ENCODE data around the gene LRP1-AS.

Gene LRP1-AS

DNA sequence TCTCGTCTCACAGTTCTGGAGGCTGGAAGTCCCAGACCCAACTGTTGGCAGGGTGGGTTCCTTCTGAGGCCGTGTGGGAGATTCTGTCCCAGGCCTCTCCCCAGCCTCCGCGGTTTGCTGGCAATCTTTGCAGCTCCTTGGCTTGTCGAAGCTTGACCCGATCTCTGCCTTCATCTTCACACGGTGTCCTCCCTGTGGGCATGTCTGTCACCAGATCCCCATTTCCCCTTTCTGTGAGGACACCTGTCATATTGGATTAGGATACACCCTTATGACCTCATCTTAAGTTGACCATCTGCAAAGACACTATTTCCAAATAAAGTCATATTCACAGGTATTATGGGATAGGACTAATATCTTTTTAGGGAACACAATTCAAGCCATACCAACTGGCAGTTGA is 22.6 kb upstream of the LRP1-AS start:
- no peak overlapping the region for H3K27ac ChIP-seq (ENCODE audit: low read depth, low read length, severe bottlenecking)
- H3K4me3 ChIP-seq (ENCODE audit: extremely low read depth, insufficient read depth, low read length, poor library complexity, severe bottlenecking): no peak overlapping the region
- H3K4me1 ChIP-seq (ENCODE audit: control insufficient read depth, insufficient read depth, low read length, poor library complexity, severe bottlenecking): peaks cover 12% of the 10 kb centered on the region
- no peaks in the 10 kb centered on the region for H3K9me3 ChIP-seq (ENCODE audit: control insufficient read depth, low read length)
- peaks cover 89% of the 10 kb centered on the region for H3K36me3 ChIP-seq (ENCODE audit: control insufficient read depth, insufficient read depth, low read length)
- WGBS, 2 experiments (ENCODE audit: insufficient coverage in 2 of 2): 92 to 96% methylated on average over 7 of the region's 7 CpGs

DNA sequence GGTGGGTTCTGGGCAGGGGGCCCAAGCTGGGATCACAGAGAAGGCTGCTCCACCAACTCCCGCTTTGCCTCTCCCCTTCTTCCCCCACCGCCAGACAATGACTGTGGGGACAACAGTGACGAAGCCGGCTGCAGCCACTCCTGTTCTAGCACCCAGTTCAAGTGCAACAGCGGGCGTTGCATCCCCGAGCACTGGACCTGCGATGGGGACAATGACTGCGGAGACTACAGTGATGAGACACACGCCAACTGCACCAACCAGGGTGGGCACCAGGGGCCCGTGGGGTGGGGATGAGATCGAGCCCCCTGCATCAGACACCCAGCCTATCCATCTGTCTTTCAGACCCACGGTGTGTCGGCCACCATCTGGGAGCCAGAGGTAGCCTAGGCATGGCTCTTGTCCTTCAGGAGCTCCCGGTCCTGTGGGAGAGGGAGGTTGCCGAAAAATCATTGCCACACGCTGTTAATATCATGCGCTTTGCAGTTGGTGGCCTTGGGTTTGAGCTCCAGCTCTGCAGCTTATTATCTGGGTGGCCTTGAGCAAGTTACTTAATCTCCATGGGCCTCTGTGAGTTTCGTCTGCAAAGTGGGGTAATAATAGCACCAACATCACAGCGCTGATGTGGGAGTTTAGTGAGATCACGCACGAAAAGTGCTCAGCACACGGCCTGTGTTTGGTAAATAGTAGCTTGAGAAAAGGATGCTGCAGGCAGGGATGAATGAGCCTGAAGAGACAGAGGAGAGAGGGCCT is 21.8 kb upstream of the LRP1-AS start:
- no peak overlapping the region for H3K27ac ChIP-seq (ENCODE audit: low read depth, low read length, severe bottlenecking)
- no peak overlapping the region for H3K4me3 ChIP-seq (ENCODE audit: extremely low read depth, insufficient read depth, low read length, poor library complexity, severe bottlenecking)
- peaks cover 16% of the 10 kb centered on the region for H3K4me1 ChIP-seq (ENCODE audit: control insufficient read depth, insufficient read depth, low read length, poor library complexity, severe bottlenecking)
- peaks cover 91% of the 10 kb centered on the region for H3K36me3 ChIP-seq (ENCODE audit: control insufficient read depth, insufficient read depth, low read length)
- H3K9me3 ChIP-seq (ENCODE audit: control insufficient read depth, low read length): no peaks in the 10 kb centered on the region
- WGBS, 2 experiments (ENCODE audit: insufficient coverage in 2 of 2): 96 to 99% methylated on average over 18 to 21 of the region's 23 CpGs

DNA sequence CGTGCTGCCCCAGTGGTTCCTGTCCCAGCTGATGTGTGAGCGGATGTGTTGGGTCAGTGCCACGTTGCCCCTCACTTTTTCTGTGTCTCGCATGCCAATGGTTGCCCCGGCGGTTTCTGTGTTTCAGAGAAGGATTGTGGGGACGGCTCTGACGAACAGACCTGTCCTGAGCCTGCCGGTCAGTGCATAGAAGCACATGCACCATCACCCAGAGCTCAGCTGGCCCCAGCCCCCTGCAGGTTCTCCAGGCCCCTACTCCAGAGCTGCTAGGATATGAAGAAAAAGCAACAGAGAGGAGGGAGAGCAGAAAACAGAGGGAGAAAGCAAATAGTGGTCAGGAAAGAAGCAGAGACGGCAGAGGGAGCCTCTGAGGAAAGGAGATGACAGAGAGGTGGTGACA is 20.6 kb upstream of the LRP1-AS start:
- Histone ChIP-seq H3K4me1 (ENCODE audit: control insufficient read depth, insufficient read depth, low read length, poor library complexity, severe bottlenecking) (peaks cover 16% of the 10 kb centered on the region), H3K4me3 (ENCODE audit: extremely low read depth, insufficient read depth, low read length, poor library complexity, severe bottlenecking) (no peak overlapping the region), H3K36me3 (ENCODE audit: control insufficient read depth, insufficient read depth, low read length) (peaks cover 91% of the 10 kb centered on the region), H3K27ac (ENCODE audit: low read depth, low read length, severe bottlenecking) (no peak overlapping the region), H3K9me3 (ENCODE audit: control insufficient read depth, low read length) (no peaks in the 10 kb centered on the region)
- WGBS, 2 experiments (ENCODE audit: insufficient coverage in 2 of 2): 97 to 98% methylated on average over 9 of the region's 10 CpGs

DNA sequence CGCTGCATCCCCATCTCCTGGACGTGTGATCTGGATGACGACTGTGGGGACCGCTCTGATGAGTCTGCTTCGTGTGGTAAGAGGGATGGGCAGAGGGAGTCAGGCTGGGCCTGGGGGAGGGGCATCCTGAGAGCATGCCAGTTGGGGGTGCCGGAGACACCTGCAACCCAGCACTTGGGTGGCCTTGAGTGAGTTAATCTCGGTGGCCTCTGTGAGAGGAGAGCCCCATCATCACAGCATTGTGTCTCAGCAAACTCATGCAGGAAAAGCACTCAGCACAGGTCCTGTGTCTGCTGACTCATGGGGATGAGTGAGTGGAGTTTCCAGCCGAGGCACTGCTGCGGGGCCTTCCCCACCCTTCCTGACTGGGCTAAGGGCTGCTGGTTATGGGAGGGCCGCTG is 19.6 kb upstream of the LRP1-AS start:
- Histone ChIP-seq H3K9me3 (ENCODE audit: control insufficient read depth, low read length) (no peaks in the 10 kb centered on the region), H3K4me3 (ENCODE audit: extremely low read depth, insufficient read depth, low read length, poor library complexity, severe bottlenecking) (no peak overlapping the region), H3K27ac (ENCODE audit: low read depth, low read length, severe bottlenecking) (no peak overlapping the region), H3K4me1 (ENCODE audit: control insufficient read depth, insufficient read depth, low read length, poor library complexity, severe bottlenecking) (peaks cover 16% of the 10 kb centered on the region), H3K36me3 (ENCODE audit: control insufficient read depth, insufficient read depth, low read length) (peaks cover 96% of the 10 kb centered on the region)
- 92 to 93% methylated on average over 9 to 10 of the region's 10 CpGs for WGBS, 2 experiments (ENCODE audit: insufficient coverage in 2 of 2)

DNA sequence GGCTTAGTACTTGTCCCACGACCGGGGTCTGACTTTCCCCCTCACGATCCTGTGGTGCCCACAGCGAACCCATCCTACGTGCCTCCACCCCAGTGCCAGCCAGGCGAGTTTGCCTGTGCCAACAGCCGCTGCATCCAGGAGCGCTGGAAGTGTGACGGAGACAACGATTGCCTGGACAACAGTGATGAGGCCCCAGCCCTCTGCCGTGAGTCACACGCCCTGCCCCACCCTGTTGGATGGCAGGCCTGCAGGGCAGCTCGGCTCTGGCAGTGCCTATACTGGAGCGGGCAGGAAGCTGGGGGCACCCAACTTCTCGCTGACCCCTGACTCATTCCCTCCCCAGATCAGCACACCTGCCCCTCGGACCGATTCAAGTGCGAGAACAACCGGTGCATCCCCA is 18.3 kb upstream of the LRP1-AS start:
- 94 to 95% methylated on average over 17 to 19 of the region's 19 CpGs for whole genome bisulfite sequencing, 2 experiments (ENCODE audit: insufficient coverage in 2 of 2)

GRCh38 chr12:57164966-57165625 is 17.7 kb upstream of the LRP1-AS start:
- 90% methylated on average over 13 of the region's 13 CpGs for WGBS, 2 experiments (ENCODE audit: insufficient coverage in 2 of 2)
- Histone ChIP-seq H3K9me3 (ENCODE audit: control insufficient read depth, low read length) (no peaks in the 10 kb centered on the region), H3K4me1 (ENCODE audit: control insufficient read depth, insufficient read depth, low read length, poor library complexity, severe bottlenecking) (peaks cover 16% of the 10 kb centered on the region), H3K4me3 (ENCODE audit: extremely low read depth, insufficient read depth, low read length, poor library complexity, severe bottlenecking) (no peak overlapping the region), H3K27ac (ENCODE audit: low read depth, low read length, severe bottlenecking) (no peak overlapping the region), H3K36me3 (ENCODE audit: control insufficient read depth, insufficient read depth, low read length) (peaks cover 99% of the 10 kb centered on the region)

More for the DNA sequence above, 18.3 kb upstream of the LRP1-AS start:
- Histone ChIP-seq H3K36me3 (ENCODE audit: control insufficient read depth, insufficient read depth, low read length) (peaks cover 99% of the 10 kb centered on the region), H3K4me1 (ENCODE audit: control insufficient read depth, insufficient read depth, low read length, poor library complexity, severe bottlenecking) (peaks cover 16% of the 10 kb centered on the region), H3K9me3 (ENCODE audit: control insufficient read depth, low read length) (no peaks in the 10 kb centered on the region), H3K27ac (ENCODE audit: low read depth, low read length, severe bottlenecking) (no peak overlapping the region), H3K4me3 (ENCODE audit: extremely low read depth, insufficient read depth, low read length, poor library complexity, severe bottlenecking) (no peak overlapping the region)

GRCh38 chr12:57164454-57164853 is 17.0 kb upstream of the LRP1-AS start:
- Histone ChIP-seq H3K4me3 (ENCODE audit: extremely low read depth, insufficient read depth, low read length, poor library complexity, severe bottlenecking) (no peak overlapping the region), H3K9me3 (ENCODE audit: control insufficient read depth, low read length) (no peaks in the 10 kb centered on the region), H3K27ac (ENCODE audit: low read depth, low read length, severe bottlenecking) (no peak overlapping the region), H3K4me1 (ENCODE audit: control insufficient read depth, insufficient read depth, low read length, poor library complexity, severe bottlenecking) (peaks cover 16% of the 10 kb centered on the region), H3K36me3 (ENCODE audit: control insufficient read depth, insufficient read depth, low read length) (peaks cover 99% of the 10 kb centered on the region)
- whole genome bisulfite sequencing, 2 experiments (ENCODE audit: insufficient coverage in 2 of 2): 83 to 97% methylated on average over 1 to 2 of the region's 3 CpGs

DNA sequence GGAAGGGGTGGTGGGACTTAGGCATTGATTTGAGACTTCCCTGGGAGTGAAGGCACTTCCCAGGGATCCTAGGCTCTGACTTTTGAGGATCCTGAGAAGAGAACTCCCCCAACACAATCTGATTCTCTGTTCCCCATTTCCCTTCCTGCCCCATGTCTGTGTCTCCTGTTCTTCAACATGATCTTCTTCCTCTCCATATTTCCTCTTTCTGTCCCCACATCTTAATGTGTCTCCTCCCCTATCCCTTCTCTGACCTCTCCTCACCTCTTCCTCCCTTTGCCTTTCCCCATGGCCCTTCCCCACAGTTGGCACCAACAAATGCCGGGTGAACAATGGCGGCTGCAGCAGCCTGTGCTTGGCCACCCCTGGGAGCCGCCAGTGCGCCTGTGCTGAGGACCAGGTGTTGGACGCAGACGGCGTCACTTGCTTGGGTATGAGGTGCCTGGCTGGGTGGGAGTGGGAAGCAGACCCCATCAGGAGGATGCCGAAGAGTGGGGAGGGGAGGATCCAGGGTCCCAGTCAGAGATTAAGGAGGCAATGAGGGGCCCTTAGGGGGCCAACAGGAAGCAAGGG is 15.2 kb upstream of the LRP1-AS start:
- peaks cover 99% of the 10 kb centered on the region for H3K36me3 ChIP-seq (ENCODE audit: control insufficient read depth, insufficient read depth, low read length)
- no peak overlapping the region for H3K27ac ChIP-seq (ENCODE audit: low read depth, low read length, severe bottlenecking)
- 95 to 100% methylated on average over 5 to 6 of the region's 8 CpGs for WGBS, 2 experiments (ENCODE audit: insufficient coverage in 2 of 2)
- H3K4me1 ChIP-seq (ENCODE audit: control insufficient read depth, insufficient read depth, low read length, poor library complexity, severe bottlenecking): peaks cover 16% of the 10 kb centered on the region
- no peak overlapping the region for H3K4me3 ChIP-seq (ENCODE audit: extremely low read depth, insufficient read depth, low read length, poor library complexity, severe bottlenecking)
- no peaks in the 10 kb centered on the region for H3K9me3 ChIP-seq (ENCODE audit: control insufficient read depth, low read length)

GRCh38 chr12:57161491-57161890 is 14.1 kb upstream of the LRP1-AS start:
- Histone ChIP-seq H3K9me3 (ENCODE audit: control insufficient read depth, low read length) (no peaks in the 10 kb centered on the region), H3K4me3 (ENCODE audit: extremely low read depth, insufficient read depth, low read length, poor library complexity, severe bottlenecking) (no peak overlapping the region), H3K27ac (ENCODE audit: low read depth, low read length, severe bottlenecking) (no peak overlapping the region), H3K4me1 (ENCODE audit: control insufficient read depth, insufficient read depth, low read length, poor library complexity, severe bottlenecking) (peaks cover 12% of the 10 kb centered on the region), H3K36me3 (ENCODE audit: control insufficient read depth, insufficient read depth, low read length) (peaks cover 99% of the 10 kb centered on the region)
- WGBS, 2 experiments (ENCODE audit: insufficient coverage in 2 of 2): 93 to 95% methylated on average over 4 to 5 of the region's 7 CpGs

GRCh38 chr12:57160741-57161140 is 13.3 kb upstream of the LRP1-AS start:
- Histone ChIP-seq H3K9me3 (ENCODE audit: control insufficient read depth, low read length) (no peaks in the 10 kb centered on the region), H3K4me3 (ENCODE audit: extremely low read depth, insufficient read depth, low read length, poor library complexity, severe bottlenecking) (no peak overlapping the region), H3K27ac (ENCODE audit: low read depth, low read length, severe bottlenecking) (no peak overlapping the region), H3K4me1 (ENCODE audit: control insufficient read depth, insufficient read depth, low read length, poor library complexity, severe bottlenecking) (peaks cover 5% of the 10 kb centered on the region), H3K36me3 (ENCODE audit: control insufficient read depth, insufficient read depth, low read length) (peaks cover 99% of the 10 kb centered on the region)
- 96 to 97% methylated on average over 12 to 14 of the region's 14 CpGs for WGBS, 2 experiments (ENCODE audit: insufficient coverage in 2 of 2)

GRCh38 chr12:57160040-57160439 is 12.6 kb upstream of the LRP1-AS start:
- 89 to 98% methylated on average over 4 of the region's 4 CpGs for WGBS, 2 experiments (ENCODE audit: insufficient coverage in 2 of 2)
- Histone ChIP-seq H3K36me3 (ENCODE audit: control insufficient read depth, insufficient read depth, low read length) (peaks cover 100% of the 10 kb centered on the region), H3K4me3 (ENCODE audit: extremely low read depth, insufficient read depth, low read length, poor library complexity, severe bottlenecking) (no peak overlapping the region), H3K9me3 (ENCODE audit: control insufficient read depth, low read length) (no peaks in the 10 kb centered on the region), H3K27ac (ENCODE audit: low read depth, low read length, severe bottlenecking) (no peak overlapping the region), H3K4me1 (ENCODE audit: control insufficient read depth, insufficient read depth, low read length, poor library complexity, severe bottlenecking) (peaks cover 5% of the 10 kb centered on the region)

Measured in mesodermal cell (in vitro differentiated cells).